GM19099 (cell line): ENCODE results near the gene EEFSEC.

Experiments used
- POLR2A ChIP-seq: IDR thresholded peaks from 3 replicates; pipeline ENCODE4 v1.6.1; 2011; ENCODE audit warnings: low read depth; ENCODE audit not compliant: insufficient read length; ENCODE audit errors: extremely low read depth

EEFSEC gene

GRCh38 chr3:128215800-128216495 lies 62.7 kb downstream of the EEFSEC start:
- TF ChIP-seq POLR2A = no peak

- no peak for TF ChIP-seq POLR2A
Observed at GRCh38 chr3:128217702-128218547, 64.6 kb downstream of the EEFSEC start.

GRCh38 chr3:128218548-128219257 lies 65.4 kb downstream of the EEFSEC start:
- TF ChIP-seq POLR2A = no peak

- no peak for TF ChIP-seq POLR2A
Observed at GRCh38 chr3:128221328-128221727, 68.0 kb downstream of the EEFSEC start.

GRCh38 chr3:128222796-128223385 lies 69.6 kb downstream of the EEFSEC start:
- TF ChIP-seq POLR2A = no peak

GRCh38 chr3:128226186-128226725 lies 73.0 kb downstream of the EEFSEC start:
- TF ChIP-seq POLR2A = no peak

GRCh38 chr3:128226795-128227395 lies 73.6 kb downstream of the EEFSEC start:
- no peak for TF ChIP-seq POLR2A

- no peak for TF ChIP-seq POLR2A
Observed at GRCh38 chr3:128227507-128227906, 74.2 kb downstream of the EEFSEC start.

GRCh38 chr3:128228366-128228910 lies 75.2 kb downstream of the EEFSEC start:
- TF ChIP-seq POLR2A = no peak

GRCh38 chr3:128229106-128229857 lies 76.0 kb downstream of the EEFSEC start:
- TF ChIP-seq POLR2A = no peak

GRCh38 chr3:128231606-128232005 lies 78.3 kb downstream of the EEFSEC start:
- TF ChIP-seq POLR2A = no peak

GRCh38 chr3:128232376-128233178 lies 79.3 kb downstream of the EEFSEC start:
- no peak for TF ChIP-seq POLR2A
